NCI-H748 (cell line): ENCODE results near the gene SH3GL3.
A peak's percentile ranks its signal among the peaks of the same experiment; 100 is the strongest.

Experiments
- DNase-seq: peaks from one replicate; lab custom pipeline; 2025; ENCODE audit not compliant: unreplicated experiment; lab: John Stamatoyannopoulos, UW

Gene SH3GL3

DNA sequence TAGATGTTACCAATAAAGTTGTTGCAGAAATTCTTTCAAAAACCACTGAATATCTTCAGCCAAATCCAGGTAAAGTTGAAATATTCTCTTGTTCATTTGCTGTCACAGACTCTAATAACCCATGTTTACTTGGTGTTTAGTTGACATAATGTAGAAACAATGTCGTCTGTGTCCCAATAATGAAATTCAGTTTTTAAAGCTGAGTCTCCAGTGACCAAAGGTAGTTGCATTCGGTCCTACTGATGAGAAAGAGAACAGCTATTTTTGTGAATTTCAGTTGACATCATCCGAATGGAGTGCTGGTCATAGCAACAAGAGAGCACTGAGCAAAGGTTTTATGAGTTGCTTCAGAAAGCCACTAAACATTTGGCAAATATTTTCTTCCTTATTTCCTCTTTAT, 118.0 kb downstream of the SH3GL3 start:
- no peak for DNase-seq

DNA sequence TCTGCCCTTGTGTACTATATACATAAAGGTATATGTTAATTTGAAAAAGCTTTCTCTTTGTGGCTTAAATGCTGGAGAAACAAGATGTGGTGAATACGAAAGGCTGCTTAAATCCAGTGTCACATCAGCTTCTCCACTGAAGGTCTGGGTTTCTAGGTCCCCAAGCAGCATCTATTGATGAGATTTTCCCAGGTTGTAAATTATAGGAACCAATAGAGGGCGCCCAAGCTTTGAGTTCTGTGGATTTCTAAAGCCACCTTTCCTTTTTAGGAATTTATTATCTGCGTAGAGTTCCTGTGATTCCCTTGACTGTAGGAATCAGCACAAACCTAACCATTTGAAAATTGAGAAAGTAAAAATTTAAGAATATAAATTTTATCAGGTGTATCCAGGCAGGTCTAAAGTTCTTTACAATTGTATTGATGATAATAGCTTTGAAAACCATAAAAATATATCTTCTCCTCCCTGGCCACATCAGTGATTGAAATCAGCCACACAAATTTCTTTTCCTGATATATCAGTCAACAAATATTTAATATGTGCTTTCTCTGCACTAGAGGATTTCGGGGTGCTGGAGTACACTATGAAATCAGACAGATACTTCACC, 118.5 kb downstream of the SH3GL3 start:
- DNase-seq = peak; percentile 31

DNA sequence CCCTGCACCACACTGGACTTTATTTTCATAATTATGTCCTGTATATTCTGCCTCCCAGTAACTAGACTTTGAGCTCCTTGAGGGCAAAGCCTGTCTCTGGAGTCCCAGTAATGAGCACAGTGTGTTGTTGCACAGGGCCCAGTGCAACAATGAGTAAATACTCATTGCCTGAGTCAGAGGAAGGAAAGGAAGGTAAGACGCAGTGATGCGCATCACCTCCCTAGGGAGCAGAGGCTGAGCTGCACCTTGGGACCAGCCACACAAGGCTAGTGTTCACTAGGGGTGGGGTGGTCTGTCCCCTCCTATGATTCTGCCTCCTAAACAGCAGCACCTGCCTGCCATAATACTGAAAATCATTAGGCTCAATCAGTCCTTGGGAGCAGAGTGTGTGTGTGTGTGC, 120.2 kb downstream of the SH3GL3 start:
- DNase-seq = no peak

DNA sequence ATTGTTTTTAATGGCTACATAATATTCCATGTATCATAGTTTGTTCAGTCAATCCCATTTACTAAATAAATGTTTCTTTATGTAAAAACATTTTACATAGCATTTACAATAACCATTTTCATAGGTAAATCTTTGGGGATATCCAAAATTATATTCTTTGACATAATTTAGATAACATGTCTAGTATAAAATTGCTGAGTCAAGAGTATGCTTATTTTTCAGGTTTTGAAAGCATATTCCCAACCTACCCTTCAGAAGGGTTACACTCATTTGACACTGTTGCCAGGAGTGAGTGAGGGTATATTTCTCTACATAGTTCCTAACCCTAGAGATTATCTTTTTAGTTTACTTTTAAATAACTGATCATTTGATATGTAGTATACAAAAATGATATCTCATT, 122.2 kb downstream of the SH3GL3 start:
- DNase-seq = no peak

DNA sequence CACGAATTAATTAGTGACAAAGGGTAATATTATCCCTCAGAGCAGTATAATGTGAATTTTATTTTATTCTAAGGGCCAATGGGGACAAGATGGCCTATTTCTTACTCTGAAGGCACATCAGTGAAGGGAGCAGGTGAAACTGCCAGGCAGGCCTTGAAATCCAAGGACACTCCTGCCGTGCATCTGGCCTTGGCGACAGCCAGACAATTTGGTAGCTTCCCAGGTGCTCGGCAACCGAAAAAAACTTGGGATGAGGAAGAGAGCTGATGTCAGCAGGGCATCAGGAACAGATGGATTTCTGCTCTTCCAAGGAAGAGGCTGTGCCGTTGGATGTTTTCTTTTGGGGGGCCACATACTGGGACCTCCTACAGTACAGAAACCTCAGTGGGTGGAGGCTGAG, 123.6 kb downstream of the SH3GL3 start:
- DNase-seq = no peak

DNA sequence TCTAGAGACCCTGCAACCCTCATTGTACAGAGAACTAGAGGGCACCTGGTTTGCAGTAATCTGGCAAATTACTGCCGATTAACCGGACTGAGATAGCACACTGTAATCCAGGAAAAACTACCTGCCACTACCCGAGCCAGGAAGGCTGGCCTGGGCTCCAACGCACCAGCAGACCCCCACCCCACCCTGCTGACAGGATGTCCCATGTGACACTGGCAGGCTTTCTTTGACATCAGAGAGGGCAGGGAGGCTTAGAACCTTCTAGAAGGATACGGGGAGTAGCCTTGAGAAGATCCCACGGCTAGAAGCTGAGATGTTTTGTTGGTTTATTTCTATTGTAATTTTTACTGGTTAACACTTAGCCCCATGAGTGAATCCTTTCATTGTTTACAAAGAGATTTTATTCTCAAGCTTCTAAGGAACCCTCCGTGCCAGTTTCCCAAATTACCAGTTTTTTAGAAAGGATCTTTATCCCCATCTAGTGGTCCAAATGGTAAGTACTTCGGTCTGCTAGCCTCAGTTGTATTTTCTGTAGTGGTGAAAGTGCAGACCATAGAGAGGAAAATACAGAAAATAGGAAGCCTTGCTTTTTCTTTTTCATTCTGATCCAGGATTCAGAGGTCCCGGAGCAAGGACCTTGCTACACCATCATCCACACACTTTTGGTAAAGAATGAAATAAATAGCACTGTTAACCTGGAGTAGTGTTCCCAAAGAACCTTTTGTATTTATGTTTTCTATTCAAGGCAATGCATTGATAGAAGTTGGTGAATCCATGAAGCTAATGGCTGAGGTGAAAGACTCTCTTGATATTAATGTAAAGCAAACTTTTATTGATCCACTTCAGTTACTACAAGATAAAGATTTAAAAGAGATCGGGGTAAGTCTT, 124.9 kb downstream of the SH3GL3 start:
- peak; percentile 8 for DNase-seq

DNA sequence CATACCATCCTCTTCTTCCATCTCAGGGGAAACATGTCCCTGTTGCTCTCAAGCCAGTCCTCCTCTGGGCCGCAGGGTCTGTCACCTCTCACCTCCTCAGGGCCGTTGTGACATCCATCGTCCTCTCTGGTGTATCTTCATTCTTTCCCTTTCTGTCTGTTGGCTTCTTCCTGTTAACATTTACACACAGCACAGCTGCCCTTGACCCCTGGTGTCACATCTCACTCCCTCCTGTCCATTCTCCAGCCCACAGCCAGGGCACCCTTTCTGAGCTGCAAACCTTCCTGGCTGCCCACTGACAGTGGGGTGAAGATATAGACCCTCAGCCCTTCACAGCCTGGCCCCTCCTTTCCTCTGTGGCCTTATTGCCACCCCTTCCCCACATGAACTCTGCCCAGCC, 127.2 kb downstream of the SH3GL3 start:
- DNase-seq = no peak

DNA sequence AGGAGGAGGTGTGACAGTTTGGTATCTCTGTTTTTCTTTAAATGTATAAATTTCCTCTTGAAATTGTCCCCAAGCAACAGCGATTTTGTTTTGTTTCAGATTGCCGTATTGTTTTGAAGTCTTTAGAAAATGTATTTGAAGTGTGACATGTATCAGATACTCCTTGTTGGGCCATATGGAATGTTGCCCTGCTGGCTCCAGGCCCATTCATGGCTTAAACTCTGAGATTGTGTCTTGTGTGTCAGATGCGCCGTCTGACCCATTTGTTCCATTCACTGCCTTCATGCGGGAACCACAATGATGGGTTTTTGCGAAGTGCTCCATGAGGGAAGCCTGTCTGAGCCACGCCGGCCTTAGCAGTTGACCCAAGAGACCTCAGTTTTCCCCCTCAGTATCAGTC, 131.6 kb downstream of the SH3GL3 start:
- DNase-seq = no peak

DNA sequence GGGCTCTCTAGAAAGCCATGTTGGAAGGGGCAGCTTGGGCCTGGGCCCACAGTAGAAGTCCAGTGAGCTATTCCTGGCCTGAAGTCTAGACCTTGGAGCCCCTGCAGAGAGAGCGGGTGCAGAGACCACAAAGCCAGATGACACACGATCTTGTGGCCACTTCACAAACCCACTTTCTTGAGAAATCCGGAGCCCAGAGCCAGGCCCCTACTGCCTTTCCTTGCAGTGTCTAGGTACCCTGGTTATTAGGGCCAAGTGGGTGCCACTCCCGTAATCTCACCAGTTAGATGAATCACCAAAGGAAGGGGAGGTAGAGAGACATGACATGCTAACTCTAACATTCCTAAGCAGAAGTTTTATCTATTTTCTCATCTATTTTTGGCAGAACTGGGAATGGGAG, 134.2 kb downstream of the SH3GL3 start:
- DNase-seq = no peak

DNA sequence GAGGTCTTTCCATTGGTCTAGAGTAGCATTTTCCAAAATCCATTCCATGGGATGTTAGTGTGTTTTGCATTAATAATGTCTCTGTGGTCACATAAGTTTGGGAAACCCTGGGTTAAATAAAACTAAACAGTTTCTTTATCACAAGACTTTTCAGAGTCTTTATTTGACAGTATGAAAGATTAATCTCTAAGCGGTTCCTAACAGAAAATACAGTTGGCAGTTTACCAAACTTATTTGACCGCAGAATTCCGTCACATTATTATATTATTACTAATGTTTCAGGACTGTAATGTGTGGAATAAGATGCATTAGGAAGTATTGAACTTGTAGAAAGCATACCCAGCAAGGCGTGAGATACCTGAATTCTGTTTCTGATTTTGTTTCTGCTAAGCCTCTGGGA, 135.2 kb downstream of the SH3GL3 start:
- no peak for DNase-seq

DNA sequence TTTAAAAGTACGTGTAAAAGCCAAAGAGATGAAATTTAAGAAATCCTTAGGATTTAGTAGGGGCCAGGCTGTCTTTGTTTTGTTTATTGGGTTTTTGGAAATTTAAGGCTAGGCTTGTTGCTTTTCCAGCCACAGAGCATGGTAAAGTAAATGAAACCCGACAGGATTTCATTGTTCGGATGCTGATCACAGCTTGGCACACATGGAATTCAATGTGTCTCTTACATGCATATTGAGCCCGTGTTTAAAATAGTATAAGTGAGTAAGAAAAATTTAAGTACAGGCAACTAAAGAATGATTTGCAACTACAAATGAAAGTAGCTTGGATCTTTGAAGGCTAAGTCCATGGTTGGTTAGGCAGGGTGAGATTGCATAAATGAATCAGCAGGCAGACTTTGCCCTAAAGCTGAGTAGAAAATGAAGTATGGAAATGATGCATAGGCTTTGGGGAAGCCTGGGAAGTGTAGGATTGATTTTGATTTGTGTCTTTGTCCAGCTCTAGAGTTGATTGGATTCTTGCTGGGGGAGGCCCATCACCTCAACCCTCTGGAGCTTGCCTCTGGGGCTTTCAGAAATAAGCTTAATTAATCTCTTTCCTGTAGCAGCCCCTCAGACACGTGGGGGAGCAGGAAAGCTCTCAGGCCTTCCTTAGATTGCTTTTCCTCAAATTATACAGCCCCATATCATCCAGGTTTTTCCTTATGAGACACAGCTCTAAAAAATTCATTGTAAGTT, 138.6 kb downstream of the SH3GL3 start:
- no peak for DNase-seq

DNA sequence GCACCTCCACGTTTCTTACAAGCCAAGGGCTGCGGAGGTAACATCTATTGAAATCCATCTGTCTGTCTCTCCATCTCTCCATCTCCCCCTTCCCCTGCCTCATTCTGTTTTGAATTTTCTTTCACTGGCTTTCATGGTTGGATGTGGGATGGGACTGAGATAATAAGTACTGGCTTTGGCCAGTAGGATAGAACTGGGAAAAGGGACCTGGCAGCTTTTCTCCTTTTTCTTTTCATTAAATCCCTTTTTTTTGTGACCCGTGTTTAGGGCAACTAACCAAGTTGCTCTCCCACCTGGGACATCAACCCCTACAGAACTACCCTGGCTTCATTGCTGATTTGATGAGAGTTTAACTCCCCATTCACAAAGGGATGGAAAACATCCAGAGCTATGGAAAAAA, 139.9 kb downstream of the SH3GL3 start:
- DNase-seq = no peak

DNA sequence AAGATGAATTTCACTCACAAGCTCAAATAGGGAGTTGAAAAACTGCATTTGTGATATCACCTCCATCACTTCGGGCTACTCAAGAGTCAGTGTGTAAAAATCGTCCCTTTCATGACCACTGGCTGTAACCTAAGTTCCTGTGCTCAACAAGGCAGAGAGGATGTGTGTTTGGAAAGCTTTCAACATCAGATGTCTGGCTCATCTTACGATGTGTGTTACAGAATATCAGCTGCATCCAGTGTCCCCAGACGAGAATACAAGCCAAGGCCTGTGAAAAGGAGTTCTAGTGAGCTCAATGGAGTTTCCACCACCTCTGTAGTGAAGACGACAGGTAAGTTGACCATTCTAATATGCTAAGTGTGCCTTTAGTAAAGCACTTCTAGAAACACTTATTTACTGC, 141.3 kb downstream of the SH3GL3 start:
- no peak for DNase-seq

DNA sequence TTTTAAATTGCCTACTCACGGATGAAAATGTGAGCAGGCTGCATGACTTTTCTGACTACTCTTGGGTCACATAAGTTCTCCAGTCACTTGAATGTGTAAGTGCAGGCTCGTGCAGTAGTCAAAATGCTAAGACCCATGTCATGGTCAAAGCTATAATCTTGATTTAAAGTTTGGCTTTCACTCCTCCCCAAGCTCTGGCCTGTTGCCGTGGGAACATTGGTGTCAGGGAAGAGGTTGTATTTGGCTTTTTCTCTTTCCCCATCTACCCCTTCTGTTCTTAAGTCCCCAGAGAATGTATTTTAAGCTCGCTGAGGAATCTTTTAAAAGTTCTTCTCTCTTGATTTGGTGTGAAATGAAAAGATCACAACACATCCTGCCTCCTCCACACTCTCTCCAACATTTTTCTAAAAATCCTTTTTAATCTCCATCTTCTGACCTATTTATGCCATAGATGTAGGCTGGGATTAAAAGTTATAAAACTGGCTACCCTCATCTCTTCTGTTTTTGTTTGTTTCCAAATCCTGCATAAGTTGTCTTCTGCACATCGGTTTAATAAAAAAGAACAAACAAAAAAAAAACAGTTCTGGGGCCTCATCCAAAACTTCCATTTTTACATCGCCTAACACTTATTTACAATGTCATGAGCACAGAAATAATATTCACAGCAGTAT, 145.4 kb downstream of the SH3GL3 start:
- no peak for DNase-seq

DNA sequence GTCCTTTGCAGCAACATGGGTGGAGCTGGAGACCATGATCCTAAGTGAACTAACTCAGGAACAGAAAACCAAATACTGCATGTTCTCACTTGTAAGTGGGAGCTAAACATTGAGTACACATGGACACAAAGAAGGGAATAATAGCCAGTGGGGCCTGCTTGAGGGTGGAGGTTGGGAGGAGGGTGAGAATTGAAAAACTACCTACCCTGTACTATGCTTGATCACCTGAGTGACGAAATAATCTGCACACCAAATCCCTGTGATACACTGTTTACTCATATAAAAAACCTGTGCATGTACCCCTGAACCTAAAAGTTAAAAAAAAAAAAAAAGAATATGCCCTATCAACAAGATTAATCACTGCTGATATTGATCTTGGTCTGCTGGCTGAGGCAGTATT, 148.1 kb downstream of the SH3GL3 start:
- no peak for DNase-seq

DNA sequence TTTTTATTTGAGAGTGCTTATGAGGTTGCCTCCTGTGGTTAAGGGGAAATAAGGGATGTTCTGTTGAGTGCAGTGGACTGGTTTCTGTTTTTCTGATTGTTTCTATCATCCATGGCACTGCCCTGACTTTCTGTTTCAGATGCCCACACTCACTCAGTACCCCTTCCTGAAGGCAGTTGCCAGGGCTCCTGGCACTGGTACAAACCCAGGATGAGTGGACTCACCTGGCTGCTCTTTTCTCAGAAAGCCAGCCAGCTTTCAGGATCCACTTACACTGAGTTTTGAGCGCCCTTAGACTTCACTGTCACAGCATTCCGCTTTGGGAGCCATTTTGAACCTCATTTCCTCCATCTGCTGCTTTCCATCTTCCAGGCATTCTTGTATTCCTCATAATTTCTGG, 150.9 kb downstream of the SH3GL3 start:
- no peak for DNase-seq

DNA sequence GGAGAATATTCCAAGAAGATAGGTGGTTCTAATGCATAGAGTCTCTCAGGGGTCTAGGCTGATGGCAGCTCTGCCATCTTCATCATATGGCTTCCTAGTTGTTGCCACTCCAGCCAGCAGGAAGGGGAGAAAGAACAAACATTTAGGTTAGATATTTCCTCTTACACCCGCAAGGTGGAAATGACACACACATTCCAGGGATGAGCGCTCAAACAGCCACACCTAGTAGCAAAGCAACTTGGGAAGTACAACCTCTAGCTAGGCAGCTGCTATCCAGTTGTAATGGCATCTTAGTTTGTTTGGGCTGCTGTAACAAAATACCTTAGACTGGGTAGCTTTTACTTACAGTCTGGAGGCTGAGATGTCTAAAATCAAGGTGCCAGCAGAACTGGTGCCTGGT, 154.9 kb downstream of the SH3GL3 start:
- peak; percentile 0 for DNase-seq

DNA sequence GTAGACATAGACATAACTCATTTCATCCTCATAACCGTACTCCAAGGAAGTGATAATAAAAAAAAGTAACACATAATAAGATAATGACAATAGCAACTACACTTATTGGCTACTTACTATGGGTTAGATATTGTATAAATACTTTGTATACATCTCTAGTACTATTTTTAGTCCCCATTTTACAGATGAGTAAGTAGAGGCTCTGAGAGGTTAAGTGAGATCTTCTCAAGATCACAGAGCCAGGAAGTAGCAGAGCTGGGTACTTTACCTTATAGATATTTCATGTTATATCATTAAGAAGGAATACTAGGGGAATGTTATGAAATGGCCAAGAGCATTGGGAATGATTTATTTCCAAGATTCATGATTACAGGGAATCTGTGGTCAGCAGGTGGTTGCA, 157.4 kb downstream of the SH3GL3 start:
- no peak for DNase-seq

DNA sequence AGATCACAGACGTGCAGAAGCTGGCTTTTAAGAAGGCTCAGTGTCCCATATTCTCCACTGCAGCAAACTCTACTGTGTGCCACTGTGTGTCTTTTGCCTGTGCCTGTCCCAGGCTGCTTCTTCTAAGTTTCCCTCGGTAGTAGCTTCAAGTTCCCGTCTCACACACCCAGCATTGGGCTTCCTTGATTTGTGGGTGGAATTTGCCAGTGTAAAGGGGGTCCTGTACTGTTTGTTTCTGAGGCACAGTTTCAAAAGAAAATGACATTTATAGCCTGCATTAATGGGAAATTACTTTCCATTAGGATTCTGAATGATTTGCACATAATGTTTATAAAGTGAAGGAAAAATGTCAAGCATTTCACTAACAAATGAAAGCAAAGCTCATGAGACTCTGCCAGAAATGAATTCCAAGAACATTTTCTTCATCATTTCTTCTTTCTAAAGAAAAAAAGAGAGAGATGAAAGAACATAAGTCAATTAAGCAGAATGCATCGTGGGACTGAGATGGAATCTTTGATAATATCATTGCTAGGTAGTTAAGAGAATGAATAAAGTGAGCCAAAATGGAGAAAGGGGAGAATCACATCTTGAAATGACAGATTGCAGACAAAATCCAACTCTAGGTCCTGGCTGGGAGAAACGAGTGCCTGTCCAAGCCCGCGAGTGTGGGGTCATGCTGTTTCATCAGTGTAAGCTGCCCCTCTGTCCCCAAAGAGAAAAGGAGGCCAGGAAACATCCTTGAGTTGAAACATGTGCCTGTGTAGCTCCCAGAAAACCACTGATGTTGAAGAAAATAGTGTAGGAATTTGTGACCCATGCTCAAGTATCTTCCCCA, 158.2 kb downstream of the SH3GL3 start:
- no peak for DNase-seq

DNA sequence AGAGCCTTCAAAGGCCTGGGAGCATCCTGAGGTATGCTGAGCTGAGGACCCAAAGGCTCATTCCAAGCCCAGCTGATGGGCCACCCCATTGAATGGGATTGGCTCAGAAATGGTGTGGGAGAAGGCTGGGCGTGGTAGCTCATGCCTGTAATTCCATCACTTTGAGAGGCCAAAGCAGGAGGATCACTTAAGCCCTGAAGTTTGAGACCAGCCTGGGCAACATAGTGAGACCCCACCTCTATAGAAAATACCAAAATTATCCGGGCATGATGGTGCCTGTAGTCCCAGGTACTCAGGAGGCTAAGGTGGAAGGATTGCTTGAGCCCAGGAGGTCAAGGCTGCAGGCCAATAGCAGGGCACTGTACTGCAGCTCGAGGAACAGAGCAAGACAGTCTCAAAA, 163.0 kb downstream of the SH3GL3 start:
- DNase-seq = no peak
